GM12878 (cell line): ENCODE measurements around the gene DYNLL2. TPM values are rescaled to one million over a fixed set of nuclear protein-coding genes. Genes with fewer than 3 reads are reported as not detected.

Source experiments
- ATAC-seq: fragments of 200-7000 bp; cut with Tn5 transposase; 3 replicates; pipeline ENCODE4 v1.9.1; 2020; ENCODE audit warnings: mild to moderate bottlenecking, moderate library complexity
- BruUV-seq: library from RNA; stranded (reverse); fragments of 400-500 nt; replicated peaks from 2 replicates; lab custom pipeline; 2021; lab: Mats Ljungman, UMichigan
- CTCF ChIA-PET: fragments of 300-600 bp; sonication (Branson Sonifier 250); formaldehyde crosslinking; extraction: SDS; loops from one replicate; lab custom pipeline; 2021; ENCODE audit warnings: inconsistent platforms; lab: Yijun Ruan, JAX
- POLR2A ChIA-PET: fragments of 350-600 bp; formaldehyde crosslinking; extraction: SDS; loops from one replicate; lab custom pipeline; 2021; ENCODE audit warnings: inconsistent platforms; lab: Charles Lee
- RAD21 ChIA-PET: fragments of 300-600 bp; sonication (Branson Sonifier 250); formaldehyde crosslinking; loops from one replicate; lab custom pipeline; 2023; ENCODE audit warnings: antibody characterized with exemption; ENCODE audit not compliant: unreplicated experiment; lab: Charles Lee
- SMC1A ChIA-PET: fragments of 300-600 bp; sonication (Branson Sonifier 250); formaldehyde crosslinking; loops from one replicate; lab custom pipeline; 2023; ENCODE audit not compliant: unreplicated experiment, uncharacterized antibody; lab: Charles Lee
- DNase-seq: peaks from one replicate; pipeline ENCODE4 v3.0.0-alpha.2; 2011; ENCODE audit warnings: low read depth, low spot score
- FAIRE-seq: peaks from 3 replicates; lab custom pipeline; 2011; peaks lifted over from hg19 to GRCh38; lab: Jason Lieb, UNC
- H2AFZ ChIP-seq: 2 replicates; pipeline ENCODE4 v1.6.0; 2011; ENCODE audit warnings: low read depth, low read length, control low read depth; ENCODE audit not compliant: control insufficient read depth
- H3K27ac ChIP-seq: 2 replicates; pipeline ENCODE4 v1.5.1; 2011; ENCODE audit warnings: control low read depth; ENCODE audit not compliant: control insufficient read depth, insufficient read depth
- H3K27me3 ChIP-seq, 2 experiments: replicated peaks in 1 of 2; 2 replicates each; pipeline versions ENCODE4 v1.6.0 to v1.6.1; 2011; ENCODE audit warnings: low read length in 1 of 2; ENCODE audit not compliant: control insufficient read depth in 2 of 2, insufficient read depth in 2 of 2
- H3K36me3 ChIP-seq, 2 experiments: 2 replicates each; pipeline ENCODE4 v1.5.1; 2011; ENCODE audit warnings: low read length in 1 of 2; ENCODE audit not compliant: control insufficient read depth in 2 of 2, insufficient read depth in 2 of 2
- H3K4me1 ChIP-seq: 2 replicates; pipeline ENCODE4 v1.6.1; 2011; ENCODE audit warnings: mild to moderate bottlenecking, low read length, moderate library complexity, mixed read lengths; ENCODE audit not compliant: control insufficient read depth, insufficient read depth
- H3K4me2 ChIP-seq: 2 replicates; pipeline ENCODE4 v1.6.0; 2011; ENCODE audit warnings: control low read depth; ENCODE audit not compliant: control insufficient read depth, insufficient read depth
- H3K4me3 ChIP-seq: fragments of 200-600 bp; sonication (generic); 2 replicates; pipeline ENCODE4 v1.5.1; 2016
- H3K79me2 ChIP-seq: 2 replicates; pipeline ENCODE4 v1.6.0; 2011; ENCODE audit warnings: low read length; ENCODE audit not compliant: control insufficient read depth, insufficient read depth
- H3K9ac ChIP-seq: 2 replicates; pipeline ENCODE4 v1.8.0; 2011; ENCODE audit warnings: low read length, control low read depth, mixed read lengths; ENCODE audit not compliant: control insufficient read depth, insufficient read depth
- H3K9me3 ChIP-seq: replicated peaks from 3 replicates; pipeline ENCODE4 v1.5.1; 2011; ENCODE audit warnings: mild to moderate bottlenecking, low read length; ENCODE audit not compliant: control insufficient read depth, insufficient read depth
- H4K20me1 ChIP-seq: 2 replicates; pipeline ENCODE4 v1.6.0; 2011; ENCODE audit not compliant: control insufficient read depth, insufficient read depth
- ATF7 ChIP-seq: fragments of 450-650 bp; IDR thresholded peaks from 2 replicates; pipeline ENCODE4 v1.6.1; 2016; ENCODE audit warnings: low read depth, mild to moderate bottlenecking
- CHD1 ChIP-seq: IDR thresholded peaks from 2 replicates; pipeline ENCODE4 v1.6.1; 2012; ENCODE audit warnings: low read depth, low read length, improper control_type of control experiment
- FOS ChIP-seq: IDR thresholded peaks from 3 replicates; pipeline ENCODE4 v1.6.1; 2011; ENCODE audit warnings: borderline replicate concordance; ENCODE audit not compliant: insufficient read length; ENCODE audit errors: extremely low read depth
- WGBS: methylation state at CpG from one replicate; pipeline ENCODE4 v1.1.6; 2016; ENCODE audit warnings: low lambda C conversion rate; ENCODE audit not compliant: insufficient replicate concordance, insufficient coverage; ENCODE audit errors: missing lambda C conversion rate; 5-methylcytosine and 5-hydroxymethylcytosine counted together
- in situ Hi-C: fragments of 300-500 bp; cut with MboI; formaldehyde crosslinking; loops from 9 replicates; pipeline ENCODE4 v1.14.3; 2018; ENCODE audit warnings: mixed read lengths
- intact Hi-C: fragments of 100-400 bp; cut with micrococcal nuclease; formaldehyde crosslinking; loops from one replicate; pipeline ENCODE4 v1.14.2; 2022; ENCODE audit not compliant: unreplicated experiment
- polyA plus RNA-seq, 11 experiments: library from polyadenylated mRNA; depleted of rRNA in 4 of 11; unstranded in 6 of 11; stranded (reverse) in 5 of 11; fragments of >200 nt; fragmentation: Nextera tagmentation in 4 of 11; fragmentation: Illumina TruSeq in 1 of 11; extraction: Ambion mirVana in 4 of 11; extraction: Trizol in 1 of 11; gene quantifications; 1 replicate in 1 of 11; 2 replicates in 10 of 11; pipeline versions ENCODE4 v1.2.1 to v1.2.3, GENCODE V29; 2011 to 2016; ENCODE audit warnings: inconsistent platforms in 2 of 11, missing spikeins in 2 of 11, low read depth in 1 of 11
- total RNA-seq, 4 experiments: library from RNA; depleted of rRNA in 3 of 4; stranded (reverse); fragments of >200 nt in 3 of 4; fragmentation: Illumina TruSeq in 1 of 4; extraction: Trizol in 1 of 4; gene quantifications; 2 replicates each; pipeline versions ENCODE4 v1.2.1 to v1.2.3, GENCODE V29; 2013 to 2021

Gene DYNLL2
- total and polyA plus RNA-seq, 10 of the 15 experiments (the other 5 are each of a cell fraction or from before 2014, with no cell fraction given) = 0.62 to 19.2 (median 9.1) TPM

- WGBS = 16% methylated on average over 8 of the region's 8 CpGs
- H3K9ac ChIP-seq = no peak overlapping the region
- H3K4me1 ChIP-seq = no peaks in the 10 kb centered on the region
- RAD21 ChIA-PET = no interaction called here
- CTCF ChIA-PET = interaction anchor here (1.0 kb wide), 1 partner anchor 310 kb away, joined by 3 read pairs; no protein-coding TSS in a partner anchor
- no peaks in the 10 kb centered on the region for H3K79me2 ChIP-seq
- H3K27ac ChIP-seq = no peak overlapping the region
- no peaks in the 10 kb centered on the region for H4K20me1 ChIP-seq
- H3K4me2 ChIP-seq = no peak overlapping the region
- ATAC-seq (no peak), FAIRE-seq (no peak), DNase-seq (no peak)
- no TSS peak for BruUV-seq
- no peak overlapping the region for H2AFZ ChIP-seq
- H3K27me3 ChIP-seq = no peaks in the 10 kb centered on the region; a peak in 2 of 4 replicates
- H3K4me3 ChIP-seq = no peak overlapping the region
- intact Hi-C loops = no loop called here
- no peaks in the 10 kb centered on the region for H3K9me3 ChIP-seq
- no peaks in the 10 kb centered on the region for H3K36me3 ChIP-seq
- SMC1A ChIA-PET = interaction anchor here (1.1 kb wide), 1 partner anchor 36 kb away, joined by 3 read pairs; no protein-coding TSS in a partner anchor
- in situ Hi-C loops = no loop called here
- no peak for TF ChIP-seq FOS
- 0 out of 2 replicates have a peak, but pooled peaks have one; percentile 22 for TF ChIP-seq ATF7
- POLR2A ChIA-PET = no interaction called here
Observed at GRCh38 chr17:58052945-58053715, 30.1 kb upstream of the DYNLL2 start.

GRCh38 chr17:58054641-58055040 lies 28.6 kb upstream of the DYNLL2 start:
- CTCF ChIA-PET = no interaction called here
- SMC1A ChIA-PET = interaction anchor here (0.8 kb wide), 1 partner anchor 31 kb away, joined by 5 read pairs; no protein-coding TSS in a partner anchor
- FAIRE-seq = no peak

More at GRCh38 chr17:58054641-58055040, 28.6 kb upstream of the DYNLL2 start:
- H3K27me3 ChIP-seq = no peaks in the 10 kb centered on the region; a peak in 2 of 4 replicates
- no peak for DNase-seq
- no peak overlapping the region for H3K4me2 ChIP-seq
- in situ Hi-C loops (no loop called here), intact Hi-C loops (no loop called here)
- H3K27ac ChIP-seq = no peak overlapping the region
- BruUV-seq = no TSS peak
- TF ChIP-seq CHD1 = no peak
- ChIA-PET POLR2A (no interaction called here), RAD21 (no interaction called here)
- H4K20me1 ChIP-seq = no peaks in the 10 kb centered on the region
- H3K9me3 ChIP-seq = no peaks in the 10 kb centered on the region
- WGBS = 23% methylated on average over 6 of the region's 6 CpGs
- no peak overlapping the region for H2AFZ ChIP-seq
- no peaks in the 10 kb centered on the region for H3K36me3 ChIP-seq
- H3K4me3 ChIP-seq = no peak overlapping the region
- no peaks in the 10 kb centered on the region for H3K4me1 ChIP-seq
- H3K79me2 ChIP-seq = no peaks in the 10 kb centered on the region
- no peak overlapping the region for H3K9ac ChIP-seq
- ATAC-seq = no peak
